Skin of body (tissue), 2 donors: ENCODE measurements around the gene SPRR2A. TPM values are rescaled to one million over a fixed set of nuclear protein-coding genes. Genes with fewer than 3 reads are reported as not detected.
"Not testable (repeated sequence)": the region's sequence is repeated elsewhere in the genome, so short reads cannot be mapped to it uniquely, and the experiment has no call there.

Experiments
- DNase-seq: peaks from one replicate; lab custom pipeline; 2025; lab: John Stamatoyannopoulos, UW
- total RNA-seq: library from RNA; depleted of rRNA; stranded (reverse); fragments of >200 nt; gene quantifications from one replicate; pipeline ENCODE4 v1.2.3, GENCODE V29; 2014

SPRR2A gene
- total RNA-seq, result 1.6 TPM

GRCh38 chr1:153057375-153057774 lies at the start of gene SPRR2A:
Gene SPRR2A (minus strand): TSS chr1:153057512. CDS start chr1:153056735, 777 bp downstream.
- no peak for DNase-seq

DNA sequence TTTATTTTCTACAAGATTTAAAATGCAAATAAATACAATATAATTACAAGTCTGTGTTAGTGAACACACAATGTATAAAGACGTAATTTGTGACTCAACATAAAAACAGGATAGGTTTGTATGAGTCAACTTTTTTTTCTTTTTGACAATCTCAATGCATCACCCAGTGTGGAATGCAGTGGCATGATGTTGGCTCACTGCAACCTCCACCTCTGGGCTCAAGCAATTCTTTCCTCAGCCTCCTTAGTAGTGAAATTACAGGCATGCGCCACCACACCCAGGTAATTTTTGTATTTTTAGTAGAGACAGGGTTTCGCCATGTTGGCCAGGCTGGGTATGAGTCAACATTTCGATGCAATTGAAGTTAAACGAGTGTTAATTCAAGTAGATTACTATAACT lies 42.9 kb upstream of the SPRR2A start:
- DNase-seq, result no peak

- DNase-seq, result no peak
These were observed 42.2 kb upstream of the SPRR2A start for GRCh38 chr1:153099461-153100045.

- no peak for DNase-seq
These were observed 38.5 kb upstream of the SPRR2A start for GRCh38 chr1:153095764-153096163.

DNA sequence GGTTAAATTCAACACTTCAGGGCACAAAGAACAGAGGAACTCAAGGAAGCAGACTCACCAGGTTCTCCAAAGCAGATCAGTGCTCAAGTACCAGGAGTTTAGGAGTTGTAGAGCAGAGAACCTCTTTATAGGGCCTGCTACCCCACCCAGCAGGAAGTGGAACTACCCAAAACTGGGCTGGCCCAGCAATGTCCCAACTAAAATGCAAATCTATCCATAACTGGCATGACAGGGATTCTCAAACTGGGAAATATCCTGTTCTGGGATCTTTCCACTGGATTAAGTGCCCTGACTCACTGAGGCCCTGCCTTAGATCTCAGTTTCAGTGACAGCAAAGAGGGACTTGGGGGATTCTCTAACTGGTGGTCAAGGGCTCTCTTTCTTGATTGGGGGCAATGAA lies 37.1 kb upstream of the SPRR2A start, which contains the start of gene SPRR2E:
SPRR2E (minus strand) TSS at position 101 of the 400 bp plus-strand sequence. CDS start 775 bp downstream, outside the sequence.
- no peak for DNase-seq

DNA sequence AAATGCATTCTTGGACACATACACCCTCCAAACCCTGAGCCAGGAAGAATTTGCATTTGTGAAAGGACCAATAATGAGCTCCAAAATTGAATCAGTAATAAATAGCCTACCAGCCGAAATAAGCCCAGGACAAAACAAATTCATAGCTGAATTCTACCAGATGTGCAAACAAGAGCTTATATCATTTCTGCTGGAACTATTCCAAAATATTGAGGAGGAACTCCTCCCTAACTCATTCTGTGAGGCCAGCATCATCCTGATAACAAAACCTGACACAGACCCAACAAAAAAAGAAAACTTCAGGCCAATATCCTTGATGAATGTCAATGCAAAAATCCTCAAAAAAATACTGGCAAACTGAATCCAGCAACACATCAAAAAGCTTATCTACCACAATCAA lies 30.3 kb upstream of the SPRR2A start:
- no peak for DNase-seq

- DNase-seq, result no peak
These were observed 24.4 kb upstream of the SPRR2A start for GRCh38 chr1:153081736-153082135.

DNA sequence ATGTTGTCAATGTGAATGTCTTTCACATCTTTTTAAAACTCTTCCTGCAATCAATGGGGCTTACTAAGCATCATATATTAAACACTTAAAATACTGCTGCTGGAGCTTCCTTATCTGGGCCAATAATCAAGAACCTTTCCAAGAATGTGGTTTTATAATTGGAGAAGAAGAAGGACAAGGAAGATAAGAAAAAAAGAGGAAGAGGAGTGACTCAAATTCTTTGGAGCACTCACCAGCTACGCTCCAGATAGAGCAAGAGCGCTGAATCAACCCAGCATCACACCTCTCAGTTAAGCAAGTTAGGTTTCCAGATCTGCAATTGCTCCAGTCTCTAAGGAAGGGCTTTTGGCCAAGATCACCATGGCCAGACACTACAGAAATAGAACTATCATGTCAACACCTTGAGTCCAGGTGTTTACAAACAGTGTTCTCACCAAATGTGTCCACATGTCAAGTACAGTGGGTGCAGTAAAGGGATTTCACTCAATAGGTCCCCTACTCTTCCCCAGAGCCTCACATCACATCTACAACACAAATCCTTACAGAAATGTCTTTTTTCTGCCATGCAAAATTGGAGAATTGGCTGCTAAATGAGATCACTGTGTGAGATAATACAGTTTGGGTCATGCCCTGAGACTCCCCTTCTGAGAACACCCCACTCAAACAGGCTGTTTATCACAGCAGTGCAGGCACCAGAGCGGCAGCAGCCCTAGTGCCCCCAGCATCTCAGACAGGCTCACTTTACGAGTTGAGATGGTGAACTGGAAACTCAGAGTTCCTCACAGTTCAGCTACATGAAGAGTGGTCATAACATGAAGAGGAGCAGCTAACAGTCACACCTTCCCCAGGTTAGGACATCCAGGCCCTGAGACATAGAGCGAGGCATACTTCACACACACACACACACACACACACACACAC lies 15.8 kb upstream of the SPRR2A start:
- no peak for DNase-seq

- no peak for DNase-seq
These were observed 14.2 kb upstream of the SPRR2A start, which contains the start of gene SPRR2B for GRCh38 chr1:153071511-153071910. Gene SPRR2B (minus strand): TSS chr1:153071611. CDS start chr1:153070839, 772 bp downstream.

DNA sequence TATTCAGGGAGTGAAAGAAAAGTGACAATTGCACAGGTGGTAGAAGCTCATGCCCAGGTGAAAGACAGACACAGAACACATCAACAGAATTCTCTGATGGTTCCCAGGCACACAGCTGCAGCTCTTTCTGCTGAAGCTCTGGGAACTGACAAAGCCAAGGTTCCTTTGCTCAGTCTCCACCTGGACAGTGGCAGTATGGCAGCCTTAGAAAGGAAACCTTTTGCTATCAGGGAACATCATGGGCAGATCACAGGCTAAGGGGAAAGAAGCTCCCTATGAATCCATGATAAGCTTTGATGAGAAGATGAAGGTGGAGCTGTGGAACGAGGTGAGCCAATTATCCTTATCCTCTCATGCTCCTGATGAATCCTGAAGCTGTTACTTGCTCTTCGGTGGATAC lies 12.9 kb upstream of the SPRR2A start:
- no peak for DNase-seq

GRCh38 chr1:153058826-153059784 lies 1.8 kb upstream of the SPRR2A start:
- no peak for DNase-seq

GRCh38 chr1:153058154-153058553 lies 842 bp upstream of the SPRR2A start:
- DNase-seq, result no peak

DNA sequence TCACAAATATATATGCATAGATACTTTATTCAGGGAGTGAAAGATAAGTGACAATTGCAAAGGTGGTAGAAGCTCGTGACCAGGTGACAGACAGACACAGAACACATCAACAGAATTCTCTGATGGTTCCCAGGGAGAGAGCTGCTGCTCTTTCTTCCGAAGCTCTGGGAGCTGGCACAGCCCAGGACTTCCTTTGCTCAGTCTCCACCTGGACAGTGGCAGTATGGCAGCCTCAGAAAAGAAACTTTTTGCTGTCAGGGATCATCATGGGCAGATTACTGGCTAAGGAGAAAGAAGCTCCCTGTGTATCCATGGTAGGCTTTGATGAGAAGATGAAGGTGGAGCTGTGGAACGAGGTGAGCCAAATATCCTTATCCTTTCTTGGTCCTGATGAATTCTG lies 1.2 kb downstream of the SPRR2A start:
- not testable (repeated sequence) for DNase-seq

DNA sequence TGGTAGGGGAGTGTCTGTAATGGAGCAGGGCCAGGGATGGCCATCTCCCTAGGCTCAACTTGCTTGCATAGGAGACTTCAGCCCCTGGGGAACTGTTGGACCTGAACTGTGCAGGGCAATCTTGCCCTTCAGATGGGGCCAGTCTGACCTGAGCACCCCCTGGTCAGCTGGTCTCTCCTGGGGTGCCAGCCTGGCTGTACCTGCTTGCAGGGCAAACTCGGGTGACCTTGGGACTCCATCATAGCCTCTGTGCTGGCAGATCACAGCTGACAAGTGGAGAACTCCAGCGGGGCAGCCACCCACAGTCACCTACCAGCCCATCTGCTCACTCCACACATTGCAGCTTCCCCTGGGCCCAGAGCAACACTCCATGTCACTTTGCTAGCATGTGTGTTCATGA lies 8.1 kb downstream of the SPRR2A start:
- no peak for DNase-seq

DNA sequence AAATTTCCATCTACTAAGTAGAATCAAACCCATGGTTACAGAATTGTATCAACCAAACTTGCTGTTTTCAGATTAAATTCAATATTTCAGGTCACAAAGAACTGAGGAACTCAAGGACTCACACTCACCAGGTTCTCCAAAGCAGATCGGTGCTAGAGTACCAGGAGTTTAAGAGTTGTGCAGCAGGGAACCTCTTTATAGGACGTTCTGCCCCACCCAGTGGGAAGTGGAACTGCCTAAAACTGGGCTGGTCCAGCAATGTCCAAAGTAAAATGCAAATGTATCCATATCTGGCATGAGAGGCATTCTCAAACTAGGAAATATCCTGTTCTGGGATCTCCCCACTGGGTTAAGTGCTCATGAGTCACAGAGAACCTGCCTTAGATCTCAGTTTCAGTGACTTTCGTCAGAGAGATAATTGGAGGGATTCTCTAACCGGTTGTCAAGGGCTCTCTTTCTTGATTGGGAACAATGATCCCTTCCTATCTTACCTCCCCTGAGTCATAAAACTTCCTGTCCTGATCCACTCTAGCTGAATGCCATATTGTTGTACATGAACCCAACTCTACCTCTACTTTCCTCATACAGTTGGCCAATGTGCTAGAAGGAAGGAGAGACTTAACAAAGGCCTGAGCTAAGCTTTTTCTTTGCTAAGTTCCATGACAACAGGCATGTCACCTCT lies 16.2 kb downstream of the SPRR2A start, which contains the start of gene SPRR2D:
SPRR2D (minus strand) TSS at position 171 of the 682 bp plus-strand sequence. CDS start 774 bp downstream, outside the sequence.
- DNase-seq, result no peak

DNA sequence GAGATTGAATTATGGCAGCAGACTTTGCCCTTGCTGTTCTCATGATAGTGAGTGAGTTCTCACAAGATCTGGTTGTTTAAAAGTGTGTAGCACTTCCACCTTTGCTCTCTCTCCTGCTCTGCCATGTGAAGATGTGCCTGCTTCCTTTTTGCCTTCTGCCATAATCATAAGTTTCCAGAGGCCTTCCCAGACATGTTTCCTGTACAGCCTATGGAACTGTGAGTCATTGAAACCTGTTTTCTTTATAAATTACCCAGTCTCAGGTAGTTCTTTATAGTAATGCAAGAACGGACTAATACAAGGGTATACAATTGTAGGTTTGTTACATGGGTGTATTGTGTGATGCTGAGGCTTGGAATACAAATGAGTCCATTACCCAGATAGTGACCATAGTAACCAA lies 22.1 kb downstream of the SPRR2A start:
- DNase-seq, result no peak

GRCh38 chr1:153032677-153033308 lies 24.5 kb downstream of the SPRR2A start:
- no peak for DNase-seq

GRCh38 chr1:153032073-153032472 lies 25.2 kb downstream of the SPRR2A start:
- DNase-seq, result no peak

DNA sequence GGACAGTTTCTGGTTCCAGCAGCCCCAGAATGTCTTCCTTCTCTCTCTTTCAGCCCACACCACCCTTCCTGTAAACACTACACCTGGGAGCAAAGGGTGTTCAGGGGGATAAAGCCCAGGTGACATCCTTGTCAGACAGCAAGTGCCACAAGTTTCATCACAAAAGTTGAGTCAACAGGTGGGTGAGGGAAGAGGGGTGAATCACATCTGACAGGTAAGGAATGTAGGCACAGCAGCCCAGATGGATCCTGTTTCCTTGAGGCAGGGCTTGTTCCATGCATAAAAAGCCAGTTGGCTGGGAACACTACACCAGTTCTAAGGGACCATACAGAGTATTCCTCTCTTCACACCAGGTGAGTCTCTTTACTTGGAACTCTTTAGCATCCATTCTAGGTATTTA lies 26.4 kb downstream of the SPRR2A start, which contains the start of gene SPRR1B:
SPRR1B (plus strand) TSS at position 309 of the 400 bp plus-strand sequence. CDS start 1,143 bp downstream, outside the sequence.
- DNase-seq, result no peak

- no peak for DNase-seq
These were observed 28.5 kb downstream of the SPRR2A start for GRCh38 chr1:153028766-153029165.
